Bone marrow (tissue), 2 donors: ENCODE data around the gene B9D1.

Source experiments
- DNase-seq, 2 donors: peaks; one replicate each; lab custom pipeline; 2025; lab: John Stamatoyannopoulos, UW

The B9D1 gene

GRCh38 chr17:19388791-19389785, 26.6 kb upstream of the B9D1 start:
- DNase-seq: no peak

DNA sequence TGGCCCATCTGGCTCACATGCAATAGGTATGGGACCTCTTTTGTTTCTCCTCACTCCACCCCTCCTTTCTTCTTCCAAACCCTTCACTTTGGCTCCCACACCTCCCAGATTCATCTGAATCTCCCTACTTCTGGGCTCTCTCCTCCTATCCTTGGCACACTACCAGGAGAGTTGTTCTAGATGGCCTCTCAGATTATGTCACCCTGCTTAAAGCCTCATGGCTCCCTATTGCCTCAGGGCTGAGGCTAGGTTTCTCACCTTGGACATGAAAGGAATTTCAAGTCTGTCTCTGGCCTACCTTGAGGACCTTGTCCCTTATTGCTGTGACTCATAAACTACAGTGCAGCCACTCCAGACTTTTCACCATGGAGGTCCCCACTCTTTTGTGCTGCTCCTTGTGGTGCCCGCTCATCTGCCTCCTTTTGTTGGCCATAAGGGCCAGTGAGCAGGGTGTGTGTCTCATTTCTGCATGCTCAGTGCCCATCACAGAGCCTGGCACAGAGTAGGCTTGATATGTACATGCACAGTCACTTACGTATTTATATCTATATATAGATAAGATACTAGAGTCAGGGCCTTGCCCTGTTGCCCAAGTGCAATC, 25.5 kb upstream of the B9D1 start:
- DNase-seq: no peak

- DNase-seq: peak in 1 of 2 donors; percentile 69
Observed at GRCh38 chr17:19386974-19387920, 24.7 kb upstream of the B9D1 start, which contains the start of gene MFAP4. Gene MFAP4 (minus strand): TSS chr17:19387190. CDS start chr17:19387155, 35 bp downstream.

- DNase-seq: peak; percentile 41 to 43
Observed at GRCh38 chr17:19386051-19386929, 23.8 kb upstream of the B9D1 start.

DNA sequence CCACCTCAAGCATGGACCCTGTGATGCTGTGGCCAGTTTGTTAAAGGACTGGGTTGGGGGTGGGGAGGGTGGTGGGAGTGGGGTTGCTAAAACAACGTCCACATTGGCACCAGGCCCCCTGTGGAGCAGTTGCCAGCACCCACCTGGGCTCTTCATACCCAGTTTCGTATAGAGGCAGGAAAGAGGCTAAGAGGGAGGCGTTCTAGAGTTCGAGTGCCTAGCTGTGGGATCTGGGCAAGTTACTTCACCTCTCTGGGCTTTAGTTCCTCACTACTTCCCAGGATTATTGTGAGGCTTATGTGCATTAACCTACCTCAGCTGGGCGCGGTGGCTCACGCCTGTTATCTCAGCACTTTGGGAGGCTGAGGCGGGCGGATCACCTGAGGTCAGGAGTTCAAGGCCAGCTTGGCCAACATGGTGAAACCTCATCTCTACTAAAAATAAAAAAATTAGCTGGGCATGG, 23.0 kb upstream of the B9D1 start:
- no peak for DNase-seq

GRCh38 chr17:19384723-19385391, 22.3 kb upstream of the B9D1 start:
- DNase-seq: peak in 1 of 2 donors; percentile 86

DNA sequence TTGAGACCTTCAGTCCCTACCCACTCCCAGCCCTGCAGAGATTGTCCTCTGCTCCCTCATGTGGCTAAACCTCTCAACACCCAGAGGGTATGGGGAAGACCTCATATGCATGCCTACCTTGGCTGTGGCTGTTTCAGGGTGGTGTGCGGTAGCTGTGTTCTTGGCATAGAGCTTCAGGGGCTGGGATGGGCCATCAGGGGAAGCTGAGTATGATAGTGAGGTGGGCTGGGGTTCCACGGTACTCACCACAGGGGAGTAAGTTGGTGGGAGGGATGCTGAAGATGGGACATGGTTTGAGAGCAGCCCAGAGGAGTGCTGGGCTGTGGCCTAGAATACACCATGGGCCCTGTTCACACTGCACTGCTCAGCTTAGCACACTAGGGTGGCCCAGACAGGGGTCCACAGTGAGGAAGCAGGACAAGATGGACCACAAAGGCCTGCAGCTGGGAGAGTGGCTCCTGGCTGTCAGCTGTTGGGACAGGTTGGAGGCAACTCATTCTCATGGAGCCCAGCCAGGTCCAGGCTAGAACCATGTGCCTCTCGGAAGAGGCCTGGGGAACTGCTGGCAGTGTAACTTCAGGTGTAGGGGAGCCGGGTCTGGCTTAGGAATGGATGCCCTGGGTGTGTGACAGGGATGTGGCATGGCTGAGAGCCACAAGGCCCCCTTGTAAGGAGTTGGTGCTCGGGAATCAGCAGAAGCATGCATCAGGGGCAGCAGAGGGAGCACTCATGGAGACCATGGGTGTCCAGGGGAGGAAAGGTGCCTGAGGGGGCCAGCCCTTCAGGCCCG, 21.4 kb upstream of the B9D1 start:
- DNase-seq: no peak

DNA sequence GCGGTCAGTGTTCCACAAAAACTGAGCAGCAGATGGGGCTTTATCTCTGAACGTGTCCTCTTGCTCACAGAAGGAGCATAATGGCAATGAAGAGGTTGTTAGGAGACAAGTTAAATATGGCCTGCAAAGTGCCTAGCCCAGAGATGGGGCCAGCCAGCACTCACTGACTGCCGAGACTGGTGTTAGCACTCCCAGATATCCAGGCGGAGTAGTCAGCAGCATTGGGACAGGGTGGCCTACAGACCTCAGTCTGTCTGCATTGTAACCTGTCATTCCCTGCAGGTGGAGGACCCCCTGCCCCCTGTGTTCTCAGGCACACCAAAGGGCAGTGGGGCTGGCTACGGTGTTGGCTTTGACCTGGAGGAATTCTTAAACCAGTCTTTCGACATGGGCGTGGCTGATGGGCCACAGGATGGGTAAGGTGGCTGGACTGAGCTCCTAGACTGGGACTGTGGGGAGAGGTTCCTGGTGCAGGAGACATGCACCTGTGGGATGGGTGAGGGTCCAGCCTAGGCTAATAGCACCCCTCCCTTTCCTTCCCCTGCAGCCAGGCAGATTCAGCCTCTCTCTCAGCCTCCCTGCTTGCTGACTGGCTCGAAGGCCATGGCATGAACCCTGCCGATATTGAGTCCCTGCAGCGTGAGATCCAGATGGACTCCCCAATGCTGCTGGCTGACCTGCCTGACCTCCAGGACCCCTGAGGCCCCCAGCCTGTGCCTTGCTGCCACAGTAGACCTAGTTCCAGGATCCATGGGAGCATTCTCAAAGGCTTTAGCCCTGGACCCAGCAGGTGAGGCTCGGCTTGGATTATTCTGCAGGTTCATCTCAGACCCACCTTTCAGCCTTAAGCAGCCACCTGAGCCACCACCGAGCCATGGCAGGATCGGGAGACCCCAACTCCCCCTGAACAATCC, 20.3 kb upstream of the B9D1 start:
- no peak for DNase-seq

- no peak for DNase-seq
Observed at GRCh38 chr17:19381741-19382444, 19.4 kb upstream of the B9D1 start.

GRCh38 chr17:19381361-19381740, 18.8 kb upstream of the B9D1 start:
- DNase-seq: no peak

DNA sequence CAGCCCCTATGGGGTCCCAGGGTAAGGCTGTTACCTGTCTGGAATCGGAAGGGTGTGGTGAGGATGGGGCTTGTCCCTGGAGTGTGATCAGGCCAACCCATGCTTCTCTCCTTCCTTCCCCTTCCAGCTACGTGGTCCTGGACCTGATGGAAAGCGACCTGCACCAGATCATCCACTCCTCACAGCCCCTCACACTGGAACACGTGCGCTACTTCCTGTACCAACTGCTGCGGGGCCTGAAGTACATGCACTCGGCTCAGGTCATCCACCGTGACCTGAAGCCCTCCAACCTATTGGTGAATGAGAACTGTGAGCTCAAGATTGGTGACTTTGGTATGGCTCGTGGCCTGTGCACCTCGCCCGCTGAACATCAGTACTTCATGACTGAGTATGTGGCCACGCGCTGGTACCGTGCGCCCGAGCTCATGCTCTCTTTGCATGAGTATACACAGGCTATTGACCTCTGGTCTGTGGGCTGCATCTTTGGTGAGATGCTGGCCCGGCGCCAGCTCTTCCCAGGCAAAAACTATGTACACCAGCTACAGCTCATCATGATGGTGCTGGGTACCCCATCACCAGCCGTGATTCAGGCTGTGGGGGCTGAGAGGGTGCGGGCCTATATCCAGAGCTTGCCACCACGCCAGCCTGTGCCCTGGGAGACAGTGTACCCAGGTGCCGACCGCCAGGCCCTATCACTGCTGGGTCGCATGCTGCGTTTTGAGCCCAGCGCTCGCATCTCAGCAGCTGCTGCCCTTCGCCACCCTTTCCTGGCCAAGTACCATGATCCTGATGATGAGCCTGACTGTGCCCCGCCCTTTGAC, 18.2 kb upstream of the B9D1 start:
- no peak for DNase-seq

- no peak for DNase-seq
Observed at GRCh38 chr17:19379361-19380065, 17.0 kb upstream of the B9D1 start.

- DNase-seq: no peak
Observed at GRCh38 chr17:19378416-19379360, 16.2 kb upstream of the B9D1 start, which contains the start of gene MAPK7. Gene MAPK7 (plus strand): TSS chr17:19378498. CDS start chr17:19378901, 403 bp downstream.

DNA sequence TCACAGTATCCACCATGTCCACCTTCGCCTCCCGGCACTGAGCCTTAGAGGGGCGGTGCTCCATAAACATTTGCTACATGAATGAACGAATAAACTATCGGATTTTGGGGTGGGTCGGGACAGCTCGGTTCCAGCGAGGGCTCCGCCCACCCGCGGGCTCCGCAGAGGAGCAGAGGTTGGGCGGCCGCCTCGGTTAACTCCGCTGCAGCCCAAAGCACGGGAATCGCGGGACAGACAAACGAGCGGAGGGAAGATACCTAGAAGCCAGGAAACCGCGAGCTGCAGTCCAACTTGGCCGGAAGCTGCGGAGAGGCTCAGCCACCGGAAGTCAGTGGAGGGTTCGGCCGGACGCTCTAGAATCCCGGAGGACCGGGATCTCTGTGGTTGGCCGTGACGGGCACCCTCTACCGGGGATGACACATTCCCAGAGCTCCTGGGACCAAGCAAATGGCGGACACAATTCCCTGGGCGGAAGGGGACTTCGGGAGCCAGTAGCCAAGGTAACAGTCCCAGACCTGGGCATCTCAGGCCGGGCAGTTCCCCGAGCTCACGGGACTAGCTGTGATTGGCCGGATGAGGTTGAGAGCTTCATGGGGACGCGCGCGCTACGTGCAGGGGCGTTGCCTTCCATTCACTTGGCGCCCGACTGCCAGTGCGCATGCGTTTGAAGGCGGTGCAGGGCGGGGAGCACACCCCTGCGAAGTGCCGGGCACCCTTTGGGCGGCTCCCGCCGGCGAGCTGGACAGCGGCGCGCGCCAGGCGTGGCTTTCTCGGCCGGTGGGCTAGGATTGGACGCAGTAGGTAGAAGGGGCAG, 15.3 kb upstream of the B9D1 start:
- peak; percentile 88 to 96 for DNase-seq
